Tibial nerve (tissue), 4 donors: ENCODE data around the gene OSR1. TPM values are rescaled to one million over a fixed set of nuclear protein-coding genes. Genes with fewer than 3 reads are reported as not detected.

Experiments used
- DNase-seq, 2 donors: peaks; one replicate each; pipeline ENCODE4 v3.0.0-alpha.2; 2019; ENCODE audit warnings: low spot score in 2 of 2
- H3K27ac ChIP-seq, 4 donors: fragments of 200-600 bp; sonication (generic) in 3 of 4; one replicate each; pipeline ENCODE4 v1.5.1; 2017 to 2019; ENCODE audit warnings: mild to moderate bottlenecking in 1 of 4
- H3K27me3 ChIP-seq, 2 donors: fragments of 200-600 bp; sonication (generic) in 1 of 2; one replicate each; pipeline versions ENCODE4 v1.5.1 to v1.6.0; 2017 to 2019
- H3K36me3 ChIP-seq, 3 donors: fragments of 200-600 bp; sonication (generic); one replicate each; pipeline ENCODE4 v1.5.1; 2018 to 2019
- H3K4me1 ChIP-seq, 4 donors: fragments of 200-600 bp; sonication (generic) in 3 of 4; one replicate each; pipeline ENCODE4 v1.5.1; 2017 to 2019
- H3K4me3 ChIP-seq, 4 donors: fragments of 200-600 bp; sonication (generic) in 3 of 4; one replicate each; pipeline ENCODE4 v1.5.1; 2017 to 2019; ENCODE audit warnings: mild to moderate bottlenecking in 1 of 4, moderate library complexity in 1 of 4
- H3K9me3 ChIP-seq, 4 donors: fragments of 200-600 bp; sonication (generic) in 3 of 4; one replicate each; pipeline ENCODE4 v1.5.1; 2017 to 2019
- CTCF ChIP-seq, 5 experiments: fragments of 200-600 bp in 3 of 5; fragments of 450-650 bp in 2 of 5; sonication (generic) in 3 of 5; IDR thresholded peaks; one replicate each; pipeline ENCODE4 v1.5.1; 2016 to 2019; ENCODE audit warnings: antibody characterized with exemption in 5 of 5, mild to moderate bottlenecking in 3 of 5, moderate library complexity in 2 of 5
- EP300 ChIP-seq, 2 donors: sonication (generic); formaldehyde crosslinking; IDR thresholded peaks; one replicate each; pipeline ENCODE4 v1.6.1; 2017; ENCODE audit warnings: antibody characterized with exemption in 2 of 2, mild to moderate bottlenecking in 1 of 2
- POLR2A ChIP-seq, 2 donors: fragments of 450-650 bp; IDR thresholded peaks; one replicate each; pipeline ENCODE4 v1.6.1; 2017; ENCODE audit warnings: antibody characterized with exemption in 2 of 2, mild to moderate bottlenecking in 2 of 2, moderate library complexity in 2 of 2
- WGBS, 2 donors: methylation state at CpG; one replicate each; pipeline ENCODE4 v1.1.5; 2018; 5-methylcytosine and 5-hydroxymethylcytosine counted together
- total RNA-seq, 4 donors: library from RNA; depleted of rRNA; stranded (reverse); fragments of >200 nt; gene quantifications; one replicate each; pipeline ENCODE4 v1.1.0, GENCODE V29; 2016

Gene OSR1
- total RNA-seq, 4 donors from 2014 or later = 8.5 to 22.7 (median 17.9) TPM

DNA sequence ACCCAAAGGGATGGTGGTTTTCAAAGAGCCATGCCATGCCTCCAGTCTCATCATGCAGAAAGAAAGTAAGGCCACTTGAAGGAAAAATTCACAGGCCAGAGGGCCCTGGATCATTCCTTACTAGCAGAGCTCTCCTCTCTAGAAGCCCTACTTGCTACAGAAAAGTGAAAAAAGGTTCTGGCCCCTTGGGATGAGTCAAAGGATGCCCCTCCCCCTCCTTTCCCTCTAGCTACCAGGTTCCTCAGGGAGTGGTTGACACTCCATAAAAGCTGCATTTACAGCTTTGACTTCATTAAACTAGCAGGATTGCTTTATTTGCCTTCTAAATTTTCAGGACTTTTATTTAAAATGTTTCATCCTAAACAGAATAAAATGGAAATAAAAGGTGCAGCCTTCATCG lies 21.2 kb downstream of the OSR1 start:
- TF ChIP-seq CTCF (IDR thresholded peaks at IDR 0.05) (no peak), EP300 (IDR thresholded peaks at IDR 0.05) (no peak), POLR2A (IDR thresholded peaks at IDR 0.05) (no peak)
- DNase-seq = no peak
- Histone ChIP-seq H3K4me1 (peaks cover 0 to 3% (median 0%) of the 10 kb centered on the region in 4 donors), H3K9me3 (no peaks in the 10 kb centered on the region), H3K27ac (no peak overlapping the region), H3K36me3 (peaks cover 0 to 17% (median 0%) of the 10 kb centered on the region in 3 donors), H3K4me3 (no peak overlapping the region), H3K27me3 (no peaks in the 10 kb centered on the region)
- WGBS, 2 donors = 91 to 94% methylated on average over 1 of the region's 1 CpG

GRCh38 chr2:19336781-19337180 lies 21.6 kb downstream of the OSR1 start:
- H3K4me3 ChIP-seq = no peak overlapping the region
- H3K9me3 ChIP-seq = no peaks in the 10 kb centered on the region
- DNase-seq = no peak
- 52 to 69% methylated on average over 3 of the region's 3 CpGs for WGBS, 2 donors
- H3K27ac ChIP-seq = no peak overlapping the region
- H3K4me1 ChIP-seq = peaks cover 0 to 3% (median 0%) of the 10 kb centered on the region in 4 donors
- no peaks in the 10 kb centered on the region for H3K27me3 ChIP-seq
- TF ChIP-seq EP300 (IDR thresholded peaks at IDR 0.05) (no peak), POLR2A (IDR thresholded peaks at IDR 0.05) (no peak), CTCF (IDR thresholded peaks at IDR 0.05) (no peak)
- H3K36me3 ChIP-seq = peaks cover 0 to 16% (median 0%) of the 10 kb centered on the region in 3 donors

DNA sequence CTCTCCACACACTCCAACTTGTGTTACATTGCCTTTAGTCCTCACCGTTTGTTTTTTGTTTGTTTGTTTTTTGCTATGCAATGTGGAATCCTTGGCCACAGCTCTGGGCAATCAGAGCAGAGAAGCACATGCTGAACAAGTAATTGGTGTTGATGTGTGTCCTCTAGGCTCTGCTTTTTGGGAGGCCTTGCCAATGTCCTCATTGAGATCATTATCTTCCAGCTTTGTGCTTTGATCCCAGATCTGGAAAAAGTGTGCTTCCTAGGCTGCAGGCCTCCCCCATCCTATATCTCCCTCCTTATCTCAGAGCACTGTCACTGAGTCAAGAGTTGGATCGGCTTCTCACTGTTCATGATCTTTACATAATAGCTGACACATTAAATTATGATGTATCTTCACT lies 25.9 kb downstream of the OSR1 start:
- Histone ChIP-seq H3K27me3 (no peaks in the 10 kb centered on the region), H3K4me3 (no peak overlapping the region), H3K36me3 (peaks cover 0 to 5% (median 0%) of the 10 kb centered on the region in 3 donors), H3K27ac (no peak overlapping the region), H3K4me1 (peaks cover 0 to 3% (median 0%) of the 10 kb centered on the region in 4 donors), H3K9me3 (no peaks in the 10 kb centered on the region)
- TF ChIP-seq EP300 (IDR thresholded peaks at IDR 0.05) (no peak), CTCF (IDR thresholded peaks at IDR 0.05) (no peak)
- no peak for DNase-seq
- 65 to 72% methylated on average over 2 of the region's 2 CpGs for WGBS, 2 donors

DNA sequence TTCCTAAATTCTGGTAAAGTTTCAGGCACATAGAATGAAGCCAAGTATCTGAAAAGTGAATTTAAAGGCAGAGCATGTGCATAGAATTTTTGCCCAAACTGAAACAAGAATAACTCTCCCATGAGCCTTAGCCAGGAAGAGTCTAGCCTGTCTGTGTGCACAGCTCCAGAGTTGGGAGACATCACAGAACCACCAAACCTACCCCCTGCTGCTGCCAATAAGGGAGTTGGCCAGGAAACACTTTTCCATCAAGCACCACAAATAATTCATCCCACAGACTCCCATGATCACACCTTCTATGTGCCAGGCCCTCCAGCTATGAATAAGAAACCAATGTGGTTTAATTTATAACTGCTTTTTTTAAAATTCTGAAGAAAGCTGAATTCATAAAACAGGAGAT lies 27.0 kb downstream of the OSR1 start:
- Histone ChIP-seq H3K27ac (no peak overlapping the region), H3K4me3 (no peak overlapping the region), H3K9me3 (no peaks in the 10 kb centered on the region), H3K27me3 (no peaks in the 10 kb centered on the region), H3K36me3 (peaks cover 0 to 5% (median 0%) of the 10 kb centered on the region in 3 donors), H3K4me1 (peaks cover 0 to 1% (median 0%) of the 10 kb centered on the region in 4 donors)
- no peak for DNase-seq
- no peak for TF ChIP-seq CTCF (IDR thresholded peaks at IDR 0.05)
- no peak for TF ChIP-seq EP300 (IDR thresholded peaks at IDR 0.05)
- TF ChIP-seq POLR2A (IDR thresholded peaks at IDR 0.05) = no peak

GRCh38 chr2:19330436-19330835 lies 28.0 kb downstream of the OSR1 start:
- 79 to 83% methylated on average over 5 of the region's 5 CpGs for WGBS, 2 donors
- DNase-seq = no peak
- H3K27ac ChIP-seq = no peak overlapping the region
- no peaks in the 10 kb centered on the region for H3K9me3 ChIP-seq
- peaks cover 0 to 5% (median 0%) of the 10 kb centered on the region in 3 donors for H3K36me3 ChIP-seq
- H3K27me3 ChIP-seq = no peaks in the 10 kb centered on the region
- TF ChIP-seq CTCF (IDR thresholded peaks at IDR 0.05) (no peak), EP300 (IDR thresholded peaks at IDR 0.05) (no peak), POLR2A (IDR thresholded peaks at IDR 0.05) (no peak)
- H3K4me1 ChIP-seq = no peaks in the 10 kb centered on the region
- H3K4me3 ChIP-seq = no peak overlapping the region
